GM12891 (cell line): ENCODE measurements around the gene ZNF667. TPM values are rescaled to one million over a fixed set of nuclear protein-coding genes. Genes with fewer than 3 reads are reported as not detected.

Experiments used
- DNase-seq: peaks from one replicate; pipeline ENCODE4 v3.0.0; 2011; ENCODE audit warnings: low spot score; ENCODE audit not compliant: insufficient read length
- FAIRE-seq: peaks from 2 replicates; lab custom pipeline; 2011; peaks lifted over from hg19 to GRCh38; lab: Jason Lieb, UNC
- PAX5 ChIP-seq: IDR thresholded peaks from 2 replicates; pipeline ENCODE4 v1.6.1; 2011; ENCODE audit warnings: low read length, moderate library complexity, mild to moderate bottlenecking; ENCODE audit not compliant: insufficient read depth, severe bottlenecking
- POLR2A ChIP-seq: IDR thresholded peaks from 2 replicates; pipeline ENCODE4 v1.6.1; 2011; ENCODE audit warnings: low read depth, low read length, control low read depth
- POLR2AphosphoS5 ChIP-seq: IDR thresholded peaks from 2 replicates; pipeline ENCODE4 v1.6.1; 2011; ENCODE audit warnings: low read depth, low read length, control low read depth
- POU2F2 ChIP-seq: IDR thresholded peaks from 2 replicates; pipeline ENCODE4 v1.6.1; 2011; ENCODE audit warnings: low read depth, mild to moderate bottlenecking, control low read depth, low read length, moderate library complexity
- SPI1 ChIP-seq: IDR thresholded peaks from 2 replicates; pipeline ENCODE4 v1.6.1; 2011; ENCODE audit warnings: low read depth, low read length, control low read depth
- TAF1 ChIP-seq: IDR thresholded peaks from 2 replicates; pipeline ENCODE4 v1.6.1; 2011; ENCODE audit warnings: low read depth, low read length, control low read depth
- polyA plus RNA-seq: library from polyadenylated mRNA; unstranded; fragments of >200 nt; gene quantifications from one replicate; pipeline ENCODE4 v1.2.1, GENCODE V29; 2012; ENCODE audit warnings: low read depth, missing spikeins, inconsistent platforms; ENCODE audit not compliant: missing spikeins

The ZNF667 gene
- polyA plus RNA-seq, result 0.04 TPM

- TF ChIP-seq POLR2A (no peak), SPI1 (no peak), PAX5 (no peak), POLR2AphosphoS5 (no peak), POU2F2 (no peak)
- FAIRE-seq, result no peak
Observed at GRCh38 chr19:56476651-56477428, at the start of gene ZNF667. TSS of gene ZNF667 (minus strand) at chr19:56477345. CDS start at chr19:56462370, 14,975 bp downstream.

GRCh38 chr19:56525214-56525860 lies 48.2 kb upstream of the ZNF667 start:
- TF ChIP-seq POU2F2, result no peak
- TF ChIP-seq POLR2A, result no peak
- no peak for TF ChIP-seq PAX5
- TF ChIP-seq SPI1, result no peak
- no peak for DNase-seq
- no peak for FAIRE-seq

More at GRCh38 chr19:56476651-56477428, at the start of gene ZNF667:
- DNase-seq, result no peak

GRCh38 chr19:56508290-56508778 lies 31.2 kb upstream of the ZNF667 start:
- TF ChIP-seq TAF1, result no peak
- TF ChIP-seq POLR2AphosphoS5, result no peak
- no peak for TF ChIP-seq POU2F2
- TF ChIP-seq POLR2A, result no peak
- TF ChIP-seq PAX5, result no peak
- TF ChIP-seq SPI1, result no peak
- DNase-seq (no peak), FAIRE-seq (no peak)

- FAIRE-seq, result no peak
- DNase-seq, result no peak
- no peak for TF ChIP-seq POU2F2
- TF ChIP-seq POLR2A, result no peak
- TF ChIP-seq SPI1, result no peak
- no peak for TF ChIP-seq POLR2AphosphoS5
- no peak for TF ChIP-seq TAF1
- no peak for TF ChIP-seq PAX5
Observed at GRCh38 chr19:56507446-56508289, 30.5 kb upstream of the ZNF667 start, which contains the start of gene ZNF471. TSS of gene ZNF471 (plus strand) at chr19:56507855. CDS start at chr19:56511572, 3,717 bp downstream.

DNA sequence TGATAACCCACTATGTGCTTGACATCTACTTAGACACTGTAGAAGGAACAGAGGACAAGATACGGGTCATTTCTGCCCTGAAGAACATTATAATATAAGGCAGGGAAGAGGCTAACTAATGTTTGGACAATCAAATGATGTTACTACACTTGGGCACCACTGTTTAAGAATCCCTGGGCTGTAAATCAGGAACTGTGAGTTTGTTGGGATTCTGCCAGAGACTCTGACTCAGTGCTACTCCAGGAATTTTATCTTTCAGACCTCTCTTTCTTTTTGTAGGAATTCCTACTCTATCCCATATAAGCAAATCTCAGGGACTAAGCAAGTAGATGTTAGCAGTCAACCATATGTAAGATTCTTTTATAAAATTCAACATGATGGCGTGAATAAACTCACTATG lies 27.4 kb upstream of the ZNF667 start:
- TF ChIP-seq PAX5 (no peak), POLR2A (no peak), POLR2AphosphoS5 (no peak), SPI1 (no peak), TAF1 (no peak), POU2F2 (no peak)
- DNase-seq (no peak), FAIRE-seq (no peak)

DNA sequence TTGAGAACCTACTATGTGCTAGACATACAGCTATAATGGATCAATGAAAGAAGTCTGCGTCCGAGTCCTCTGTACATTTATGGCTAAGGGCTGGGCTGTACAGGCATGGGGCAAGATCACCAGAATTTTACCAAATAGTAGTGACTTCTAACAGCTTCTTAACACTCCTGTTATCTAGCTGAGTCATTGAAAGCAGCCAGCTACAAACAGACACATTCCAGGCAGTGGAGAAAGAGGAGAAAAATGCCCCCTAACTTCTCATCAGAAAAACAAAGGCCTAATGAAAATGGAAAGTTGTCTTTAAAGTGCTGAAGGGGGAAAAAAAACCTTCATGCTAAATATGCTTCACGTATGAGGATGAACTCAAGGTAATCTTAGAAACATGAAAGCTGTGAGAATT lies 14.3 kb upstream of the ZNF667 start:
- TF ChIP-seq SPI1 (no peak), POLR2A (no peak), POU2F2 (no peak), POLR2AphosphoS5 (no peak), TAF1 (no peak), PAX5 (no peak)
- DNase-seq (no peak), FAIRE-seq (no peak)

DNA sequence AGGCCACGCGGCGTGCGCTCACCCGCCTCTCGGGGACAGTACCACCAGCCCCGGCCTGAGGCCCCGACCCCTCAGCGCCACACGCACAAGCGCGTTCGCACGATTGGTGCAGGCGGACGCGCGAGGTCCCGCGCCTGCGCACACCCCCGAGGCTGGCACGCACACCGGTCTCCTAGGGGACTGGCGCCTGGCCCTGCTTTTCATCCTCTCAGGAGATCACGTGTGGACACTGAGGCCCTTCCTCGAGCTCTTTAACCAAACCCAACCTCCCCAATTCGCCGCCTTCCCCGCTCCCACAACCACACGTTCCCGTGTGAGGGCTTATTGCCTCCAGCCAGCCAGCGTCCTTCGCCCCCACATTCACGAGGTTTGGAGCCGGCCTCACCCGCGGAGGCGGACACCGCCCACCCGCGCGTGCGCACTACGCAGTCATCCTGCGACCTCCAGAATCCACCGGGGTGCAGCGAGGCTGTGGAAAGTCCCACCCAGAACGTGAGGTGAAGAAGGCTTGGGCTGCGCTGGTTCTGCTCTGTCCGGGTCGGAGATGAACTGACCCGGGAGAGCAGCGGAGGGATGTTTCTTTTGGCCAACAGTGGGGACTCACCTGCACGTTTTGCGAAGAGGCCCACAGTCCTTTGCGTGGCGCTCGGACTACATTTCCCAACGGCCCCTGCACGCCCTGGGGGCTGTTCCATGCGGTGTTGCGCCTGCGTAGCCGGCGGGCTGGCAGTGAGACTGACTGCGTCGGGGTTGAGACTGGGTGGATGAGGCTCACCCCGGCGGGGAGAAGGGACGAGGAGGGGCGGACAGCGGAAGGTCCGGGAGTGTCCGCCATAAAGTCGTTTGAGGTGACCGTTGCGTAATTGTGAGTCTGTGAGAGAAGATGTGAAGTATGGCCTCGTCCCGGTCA lies 539 bp upstream of the ZNF667 start:
- FAIRE-seq (no peak), DNase-seq (no peak)
- no peak for TF ChIP-seq TAF1

DNA sequence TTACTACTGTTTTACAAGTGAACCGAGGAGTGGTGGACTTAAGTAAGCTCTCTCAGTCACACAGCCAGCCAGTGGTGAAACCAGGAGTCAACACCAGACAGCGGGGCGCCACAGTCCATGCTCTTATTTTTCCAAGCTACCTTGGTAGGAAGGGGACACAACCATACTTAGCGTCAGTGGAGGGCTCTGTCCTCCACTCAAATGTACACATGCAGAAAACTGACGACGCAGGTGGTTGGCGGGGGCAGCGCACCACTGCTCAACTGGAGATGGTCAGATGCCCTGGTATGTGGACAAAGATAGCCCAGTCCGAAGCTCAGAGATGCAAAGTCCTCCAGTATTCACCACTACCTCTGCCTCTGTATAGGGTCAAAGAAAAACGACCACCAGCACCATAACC lies 1.1 kb downstream of the ZNF667 start:
- FAIRE-seq, result no peak
- no peak for DNase-seq

More for the DNA sequence above, 1.1 kb downstream of the ZNF667 start:
- TF ChIP-seq POLR2AphosphoS5, result no peak
- TF ChIP-seq TAF1, result no peak
- no peak for TF ChIP-seq POLR2A
- no peak for TF ChIP-seq PAX5
- no peak for TF ChIP-seq POU2F2
- no peak for TF ChIP-seq SPI1
